Activated gamma-delta T cell (primary cell): Measurements from ENCODE around the gene FOXO6.

ENCODE experiments used
- DNase-seq: peaks from one replicate; lab custom pipeline; 2025; lab: John Stamatoyannopoulos, UW

The FOXO6 gene

DNA sequence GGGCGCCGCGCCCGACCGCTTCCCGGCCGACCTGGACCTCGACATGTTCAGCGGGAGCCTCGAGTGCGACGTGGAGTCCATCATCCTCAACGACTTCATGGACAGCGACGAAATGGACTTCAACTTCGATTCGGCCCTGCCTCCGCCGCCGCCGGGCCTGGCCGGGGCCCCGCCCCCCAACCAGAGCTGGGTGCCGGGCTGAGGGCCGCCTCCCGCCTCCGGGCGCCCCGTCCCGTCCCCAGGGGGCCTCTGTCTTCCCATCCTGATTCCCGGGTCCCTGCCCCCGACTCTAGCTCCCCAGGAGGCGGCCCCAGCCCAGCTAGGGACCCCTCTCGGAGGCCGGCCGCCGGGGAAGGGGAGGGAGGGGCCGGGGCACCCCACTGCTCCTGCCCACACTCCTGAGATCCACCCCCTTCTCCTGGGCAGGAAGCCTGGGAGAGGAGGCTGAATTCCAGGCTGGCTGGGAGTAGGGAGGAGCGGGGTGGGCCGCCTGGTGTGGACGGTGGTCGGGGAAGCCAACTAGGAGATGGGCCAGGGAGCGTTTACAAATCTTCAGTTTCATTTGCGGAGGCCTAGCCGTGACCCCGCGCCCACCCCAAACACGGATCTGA is 21.4 kb downstream of the FOXO6 start:
- DNase-seq: no peak

DNA sequence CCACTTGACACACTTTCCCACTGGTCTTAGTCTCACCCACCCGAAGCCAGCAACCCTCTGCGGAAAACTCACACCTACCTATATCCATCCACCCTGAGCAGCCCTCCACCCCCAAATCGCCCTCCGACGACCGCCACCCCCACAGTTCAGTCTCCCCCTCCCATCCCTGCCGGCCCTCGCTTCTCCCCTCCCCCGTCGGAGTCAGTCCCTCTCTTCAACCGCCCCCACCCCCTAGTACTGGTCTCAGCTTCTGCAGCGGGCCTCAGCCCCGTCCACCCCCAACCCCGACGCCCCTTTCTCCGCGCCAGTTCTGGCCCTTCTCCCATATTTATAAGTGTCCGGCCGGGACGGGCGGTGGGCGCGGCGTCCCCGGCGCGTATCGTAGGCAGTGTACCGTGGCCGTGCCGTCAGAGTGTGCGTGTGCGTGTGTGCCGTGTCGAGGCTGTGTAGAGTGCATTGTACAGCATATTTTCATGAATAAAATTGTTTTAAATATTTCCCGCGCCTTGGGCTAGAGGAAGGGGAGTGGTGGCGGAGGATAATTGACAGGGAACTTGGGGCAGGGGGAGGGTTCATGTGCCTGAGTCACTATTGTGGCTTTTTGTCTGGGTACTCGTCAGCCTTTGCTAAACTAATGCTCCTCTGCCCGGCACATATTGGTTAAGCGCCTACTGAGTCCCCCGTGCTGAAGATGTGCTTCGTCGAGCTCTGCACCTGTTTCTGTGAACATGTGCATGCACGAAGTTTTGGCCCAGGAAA is 22.0 kb downstream of the FOXO6 start:
- no peak for DNase-seq

DNA sequence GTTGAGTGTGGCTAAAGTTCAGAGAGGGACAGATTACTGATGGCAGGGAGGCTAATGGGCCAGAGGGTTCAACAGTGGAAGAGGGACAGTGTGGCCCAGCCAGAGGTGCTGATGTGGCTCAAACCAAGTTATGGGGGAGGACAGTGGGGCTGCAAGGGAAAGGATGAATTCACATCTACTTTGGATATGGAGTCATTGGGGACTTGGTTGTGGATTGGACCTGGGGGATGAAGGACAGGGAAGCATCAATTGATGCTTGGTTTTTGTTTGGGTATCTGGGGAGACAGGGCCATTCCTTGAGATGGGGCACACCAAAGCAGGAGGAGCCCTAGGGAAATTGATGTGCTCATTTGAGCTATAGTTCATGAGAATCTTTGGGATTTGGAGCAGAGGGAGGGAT is 23.3 kb downstream of the FOXO6 start:
- no peak for DNase-seq

GRCh38 chr1:41385398-41386195 is 24.4 kb downstream of the FOXO6 start:
- no peak for DNase-seq

GRCh38 chr1:41386196-41386663 is 25.0 kb downstream of the FOXO6 start:
- DNase-seq: no peak

GRCh38 chr1:41387667-41388091 is 26.4 kb downstream of the FOXO6 start:
- no peak for DNase-seq

DNA sequence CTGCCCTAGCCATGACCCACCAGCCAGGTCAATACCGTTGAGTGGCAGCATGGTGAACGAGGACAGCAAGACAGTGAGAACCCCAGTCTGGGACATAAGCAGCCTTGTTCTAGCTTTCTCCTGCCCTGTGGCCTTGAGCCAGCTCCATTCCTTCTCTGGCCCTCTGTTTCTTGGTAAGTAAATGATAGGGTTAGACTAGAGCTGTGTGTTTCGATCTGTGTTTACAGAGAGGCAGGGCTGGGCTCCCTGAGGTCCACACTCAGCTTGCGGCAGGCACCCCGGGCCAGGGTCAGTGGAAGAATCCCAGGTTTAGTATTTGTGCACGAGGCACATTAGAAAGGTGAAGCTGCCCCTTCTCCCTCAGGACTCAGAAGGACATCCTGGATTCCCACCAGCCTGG is 27.3 kb downstream of the FOXO6 start:
- no peak for DNase-seq

- no peak for DNase-seq
Measured at GRCh38 chr1:41389009-41389408, 27.8 kb downstream of the FOXO6 start.

- DNase-seq: no peak
Measured at GRCh38 chr1:41390166-41390565, 28.9 kb downstream of the FOXO6 start.

DNA sequence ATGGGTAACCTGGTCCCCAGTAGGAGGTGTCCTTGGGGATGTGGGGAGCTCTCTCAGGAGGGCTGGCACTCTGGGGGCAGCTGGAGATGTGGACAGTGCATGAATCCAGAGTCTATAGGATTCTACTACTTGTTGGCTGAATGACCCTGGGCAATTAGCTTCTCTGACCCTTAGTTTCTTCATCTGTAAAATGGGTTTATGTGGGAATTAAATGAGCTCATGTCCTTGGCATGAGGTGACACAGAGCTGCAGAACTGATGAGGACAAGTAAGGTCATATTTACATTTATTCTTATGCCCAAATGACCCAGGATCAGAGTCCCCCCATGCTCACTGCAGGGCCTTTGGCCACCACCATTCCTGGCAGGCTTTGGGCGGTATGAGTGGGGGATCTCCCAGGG is 29.3 kb downstream of the FOXO6 start:
- no peak for DNase-seq

- DNase-seq: no peak
Measured at GRCh38 chr1:41391834-41392527, 30.7 kb downstream of the FOXO6 start.

GRCh38 chr1:41392528-41392924 is 31.3 kb downstream of the FOXO6 start:
- DNase-seq: no peak

DNA sequence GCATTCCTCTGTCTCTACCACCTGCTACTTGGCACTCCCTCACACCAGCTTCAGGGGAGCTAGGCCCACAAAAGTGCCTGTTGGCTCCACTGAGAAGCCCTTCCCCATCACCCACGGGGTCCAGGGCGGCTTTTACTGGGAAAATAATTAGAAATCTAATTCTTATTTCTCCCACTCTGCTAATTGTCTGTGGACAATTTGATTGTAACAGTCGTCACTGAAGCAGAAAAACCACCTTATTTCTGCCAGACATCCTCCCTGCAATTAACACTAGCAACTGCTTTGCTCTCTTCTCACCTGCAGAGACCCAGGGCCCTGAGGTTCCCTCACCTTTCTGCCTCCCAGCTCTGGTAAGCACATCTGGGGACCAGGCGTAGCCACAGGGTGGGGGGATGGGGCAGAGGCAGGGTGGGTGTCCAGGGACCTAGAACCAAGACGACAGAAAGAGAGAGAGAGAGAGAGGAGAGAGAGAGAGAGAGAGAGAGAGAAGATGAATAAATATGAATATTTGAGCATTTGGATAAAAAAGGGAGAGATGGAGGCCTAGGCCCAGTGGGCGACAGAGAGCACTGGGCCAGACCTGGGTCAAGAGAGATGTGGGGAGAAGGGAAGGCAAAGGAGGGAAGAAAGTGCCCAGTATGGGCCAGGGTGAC is 32.6 kb downstream of the FOXO6 start:
- DNase-seq: no peak

DNA sequence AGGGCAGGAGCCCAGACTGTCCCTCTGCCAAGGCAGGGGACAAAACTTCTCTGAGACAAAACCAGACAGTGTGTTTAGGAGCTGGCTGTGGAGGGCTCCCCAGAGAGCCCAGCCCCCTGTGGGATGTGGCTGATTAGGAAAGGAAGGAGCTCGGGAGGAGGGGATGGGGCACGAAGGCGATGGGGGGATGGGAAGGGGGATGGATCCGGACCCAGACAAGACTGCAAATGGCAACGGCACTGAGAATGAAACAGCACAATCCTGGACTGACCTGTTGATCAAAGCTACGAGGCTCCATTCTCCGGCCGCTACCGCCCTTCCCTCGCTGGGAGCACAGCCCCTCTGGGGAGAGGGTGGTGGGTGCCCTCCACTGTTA is 33.1 kb downstream of the FOXO6 start:
- DNase-seq: no peak

DNA sequence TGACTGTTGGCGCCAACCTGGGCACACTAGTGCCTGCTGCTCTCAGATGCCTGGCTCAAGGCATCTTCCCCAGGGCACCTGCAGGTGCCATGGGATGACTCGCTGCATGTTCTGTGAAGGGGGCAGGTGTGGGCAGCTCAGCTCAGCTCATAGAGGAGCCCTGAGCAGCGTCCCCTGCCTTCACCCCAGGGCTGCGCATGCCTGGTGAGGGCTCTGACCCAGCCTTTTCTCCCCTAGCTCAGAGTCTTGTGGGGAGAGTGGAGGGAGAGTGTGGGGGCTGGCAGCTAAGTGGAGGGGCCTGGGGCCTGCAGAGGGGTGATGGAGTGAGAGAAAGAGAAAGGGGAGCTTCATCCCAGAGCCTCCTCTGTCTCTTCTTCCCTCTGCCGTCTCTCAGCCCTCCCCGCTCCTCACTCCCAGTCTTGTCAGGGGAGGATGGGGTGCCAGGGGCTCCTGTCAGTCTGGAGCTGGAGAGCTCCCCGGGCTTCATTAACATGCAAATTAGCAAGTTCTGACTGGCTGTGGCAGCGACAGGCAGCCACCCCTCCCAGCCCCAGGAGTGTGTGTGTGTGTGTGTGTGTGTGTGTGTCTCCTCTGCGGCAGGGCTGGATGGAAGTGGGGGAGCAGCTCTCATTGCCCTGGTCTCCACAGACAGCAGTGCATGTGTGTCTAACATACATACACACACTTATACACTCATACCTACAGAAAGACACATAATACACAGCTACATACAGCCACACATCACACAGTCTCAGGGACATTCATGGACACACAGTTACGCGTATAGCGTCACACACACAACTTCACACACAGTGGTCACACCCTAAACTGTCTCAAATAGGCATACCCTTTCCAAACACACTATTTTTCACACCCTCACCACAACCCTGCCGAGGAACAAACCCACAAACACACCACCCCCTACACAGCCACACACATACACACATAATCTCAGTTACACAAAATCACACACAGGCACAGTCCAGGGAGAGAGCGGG is 34.0 kb downstream of the FOXO6 start:
- DNase-seq: no peak

DNA sequence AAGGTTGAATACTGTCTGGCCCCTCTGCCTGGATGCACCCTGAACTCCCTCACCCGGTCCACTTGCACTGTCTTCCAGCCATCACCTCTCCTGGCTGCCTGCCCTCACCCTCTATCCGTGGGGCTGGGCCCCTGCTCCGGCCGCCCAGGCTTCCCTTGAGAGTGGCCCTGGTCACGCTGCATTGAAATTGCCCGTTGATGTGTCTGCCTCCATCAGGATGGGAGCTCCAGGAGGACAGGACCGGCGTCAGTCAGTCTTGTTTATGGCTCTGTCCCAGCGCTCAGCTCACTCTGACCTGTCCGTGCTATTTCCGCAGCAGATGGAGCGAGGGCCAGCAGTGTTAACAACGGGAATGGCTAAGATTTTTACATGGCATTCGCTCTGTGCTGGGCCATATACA is 34.9 kb downstream of the FOXO6 start:
- no peak for DNase-seq

GRCh38 chr1:41397020-41397419 is 35.8 kb downstream of the FOXO6 start:
- no peak for DNase-seq

- no peak for DNase-seq
Measured at GRCh38 chr1:41397753-41398330, 36.6 kb downstream of the FOXO6 start.

GRCh38 chr1:41399145-41399795 is 38.0 kb downstream of the FOXO6 start:
- DNase-seq: no peak

DNA sequence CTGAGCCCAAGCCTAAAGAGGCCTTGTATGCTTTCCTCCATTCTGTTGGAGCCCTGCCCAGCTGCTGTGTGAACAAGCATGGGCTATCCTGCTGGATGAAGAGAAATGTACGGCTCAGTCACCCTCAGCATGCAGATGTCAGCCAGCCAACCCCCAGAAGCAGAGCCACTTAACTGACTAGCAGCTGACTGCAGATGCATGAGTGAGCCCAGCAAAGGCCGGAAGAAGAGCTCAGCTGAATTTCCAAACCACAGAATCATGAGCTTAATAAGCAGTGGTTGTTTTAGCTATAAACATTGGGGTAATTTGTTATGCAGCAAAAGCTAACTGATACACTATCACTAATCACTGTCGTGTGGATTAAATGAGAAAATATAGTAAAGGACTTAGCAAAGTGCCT is 39.0 kb downstream of the FOXO6 start:
- DNase-seq: no peak
